Fibroblast of lung (primary cell): Measurements from ENCODE around the gene ABR.

Source experiments
- CTCF ChIP-seq, 2 donors: IDR thresholded peaks in 1 of 2; conservative IDR thresholded peaks in 1 of 2; 1 replicate in 1 of 2; 2 replicates in 1 of 2; pipeline ENCODE4 v1.5.1; 2011 to 2012; ENCODE audit warnings: low read length in 2 of 2, control low read depth in 1 of 2, inconsistent platforms in 1 of 2, low read depth in 1 of 2, mild to moderate bottlenecking in 1 of 2
- EZH2 ChIP-seq: IDR thresholded peaks from 2 replicates; pipeline ENCODE4 v1.5.1; 2012; ENCODE audit warnings: low read length, control low read depth, mild to moderate bottlenecking; ENCODE audit errors: missing control alignments

- no peak for TF ChIP-seq CTCF (conservative IDR thresholded peaks at IDR 0.05 in 1 of 2, IDR thresholded peaks at IDR 0.05 in 1 of 2; ENCODE audit: low read depth in 1 of 2, low read length in 2 of 2)
- no peak for TF ChIP-seq EZH2
Observed at GRCh38 chr17:1134634-1135324, 45.0 kb downstream of the ABR start.
